Neural cell (in vitro differentiated cells): ENCODE results near the gene KRTAP10-10. TPM values are rescaled to one million over a fixed set of nuclear protein-coding genes. Genes with fewer than 3 reads are reported as not detected.

ENCODE experiments used
- H2AFZ ChIP-seq: fragments of 200-600, 300-800 bp; sonication (generic), shearing (Covaris generic); 2 replicates; pipeline ENCODE4 v1.6.0; 2014; ENCODE audit warnings: low read depth, mild to moderate bottlenecking, antibody characterized with exemption, low read length, moderate library complexity
- H3F3A ChIP-seq: fragments of 200-600 bp; shearing (Covaris generic); 2 replicates; pipeline ENCODE4 v1.6.1; 2016; ENCODE audit warnings: mild to moderate bottlenecking, moderate library complexity, mixed read lengths, antibody characterized with exemption, low read length; ENCODE audit not compliant: insufficient read depth, poor library complexity, severe bottlenecking
- H3K27ac ChIP-seq: fragments of 200-600, 300-800 bp; sonication (generic), shearing (Covaris generic); 2 replicates; pipeline ENCODE4 v1.5.1; 2014; ENCODE audit warnings: mild to moderate bottlenecking, low read length, moderate library complexity
- H3K27me3 ChIP-seq: fragments of 300-800, 200-600 bp; sonication (generic), shearing (Covaris generic); 2 replicates; pipeline ENCODE4 v1.6.0; 2014; ENCODE audit warnings: mild to moderate bottlenecking, low read depth, low read length, moderate library complexity; ENCODE audit not compliant: insufficient read depth
- H3K36me3 ChIP-seq: fragments of 300-800, 200-600 bp; sonication (generic), shearing (Covaris generic); 2 replicates; pipeline ENCODE4 v1.5.1; 2014; ENCODE audit warnings: mild to moderate bottlenecking, antibody characterized with exemption, low read length, moderate library complexity; ENCODE audit not compliant: insufficient read depth
- H3K4me2 ChIP-seq: fragments of 300-800, 200-600 bp; sonication (generic), shearing (Covaris generic); 2 replicates; pipeline ENCODE4 v1.6.0; 2014; ENCODE audit warnings: mild to moderate bottlenecking, low read length
- H3K4me3 ChIP-seq: fragments of 300-800, 200-600 bp; sonication (generic), shearing (Covaris generic); 2 replicates; pipeline ENCODE4 v1.5.1; 2014; ENCODE audit warnings: mild to moderate bottlenecking, low read length, moderate library complexity
- H3K79me2 ChIP-seq: fragments of 200-600 bp; shearing (Covaris generic); replicated peaks from 2 replicates; pipeline ENCODE4 v1.6.0; 2014; ENCODE audit warnings: mild to moderate bottlenecking, low read length, moderate library complexity; ENCODE audit not compliant: insufficient read depth
- H3K9ac ChIP-seq: fragments of 300-800, 200-600 bp; sonication (generic), shearing (Covaris generic); 2 replicates; pipeline ENCODE4 v1.6.1; 2016; ENCODE audit warnings: mild to moderate bottlenecking, low read length, mixed read lengths
- H3K9me2 ChIP-seq: fragments of 200-600 bp; shearing (Covaris generic); 2 replicates; pipeline ENCODE4 v1.6.1; 2016; ENCODE audit warnings: mild to moderate bottlenecking, low read length, mixed read lengths; ENCODE audit not compliant: insufficient read depth
- H3K9me3 ChIP-seq: fragments of 200-600, 300-800 bp; sonication (generic), shearing (Covaris generic); 2 replicates; pipeline ENCODE4 v1.6.1; 2016; ENCODE audit warnings: mild to moderate bottlenecking, mixed run types, low read length, moderate library complexity, mixed read lengths
- H4K20me1 ChIP-seq: fragments of 200-600 bp; shearing (Covaris generic); 2 replicates; pipeline ENCODE4 v1.6.1; 2016; ENCODE audit warnings: mild to moderate bottlenecking, mixed run types; ENCODE audit not compliant: insufficient read depth
- CTCF ChIP-seq: fragments of 450-650 bp; IDR thresholded peaks from 2 replicates; pipeline ENCODE4 v1.5.1; 2014; ENCODE audit warnings: antibody characterized with exemption, mild to moderate bottlenecking, moderate library complexity; ENCODE audit not compliant: poor library complexity, severe bottlenecking
- EP300 ChIP-seq: fragments of 450-650 bp; conservative IDR thresholded peaks from 2 replicates; pipeline ENCODE4 v1.6.1; 2014; ENCODE audit warnings: antibody characterized with exemption, mild to moderate bottlenecking, moderate library complexity; ENCODE audit not compliant: poor library complexity, severe bottlenecking
- EZH2 ChIP-seq: fragments of 200-600, 300-800 bp; shearing (Covaris generic), sonication (generic); IDR thresholded peaks from 2 replicates; pipeline ENCODE4 v1.6.1; 2014; ENCODE audit warnings: antibody characterized with exemption, low read length, borderline replicate concordance, mild to moderate bottlenecking; ENCODE audit not compliant: insufficient read depth, poor library complexity, severe bottlenecking
- MXI1 ChIP-seq: fragments of 450-650 bp; conservative IDR thresholded peaks from 2 replicates; pipeline ENCODE4 v1.6.1; 2014; ENCODE audit warnings: antibody characterized with exemption, mild to moderate bottlenecking; ENCODE audit not compliant: poor library complexity, severe bottlenecking
- POLR2AphosphoS5 ChIP-seq: IDR thresholded peaks from 2 replicates; pipeline ENCODE4 v1.6.1; 2012
- RAD21 ChIP-seq: fragments of 450-650 bp; conservative IDR thresholded peaks from 2 replicates; pipeline ENCODE4 v1.6.1; 2014; ENCODE audit warnings: antibody characterized with exemption, mild to moderate bottlenecking, moderate library complexity
- REST ChIP-seq: IDR thresholded peaks from 2 replicates; pipeline ENCODE4 v1.6.1; 2012; ENCODE audit warnings: borderline replicate concordance
- SMC3 ChIP-seq: fragments of 450-650 bp; conservative IDR thresholded peaks from 2 replicates; pipeline ENCODE4 v1.6.1; 2014; ENCODE audit warnings: antibody characterized with exemption, mild to moderate bottlenecking, moderate library complexity; ENCODE audit not compliant: poor library complexity
- TAF1 ChIP-seq: IDR thresholded peaks from 2 replicates; pipeline ENCODE4 v1.6.1; 2012; ENCODE audit warnings: low read depth
- polyA plus RNA-seq: library from polyadenylated mRNA; depleted of rRNA; stranded (reverse); fragments of >200 nt; gene quantifications from 2 replicates; pipeline ENCODE4 v1.2.3, GENCODE V29; 2014

The KRTAP10-10 gene
- polyA plus RNA-seq, 1 donor from 2014 or later: not detected

DNA sequence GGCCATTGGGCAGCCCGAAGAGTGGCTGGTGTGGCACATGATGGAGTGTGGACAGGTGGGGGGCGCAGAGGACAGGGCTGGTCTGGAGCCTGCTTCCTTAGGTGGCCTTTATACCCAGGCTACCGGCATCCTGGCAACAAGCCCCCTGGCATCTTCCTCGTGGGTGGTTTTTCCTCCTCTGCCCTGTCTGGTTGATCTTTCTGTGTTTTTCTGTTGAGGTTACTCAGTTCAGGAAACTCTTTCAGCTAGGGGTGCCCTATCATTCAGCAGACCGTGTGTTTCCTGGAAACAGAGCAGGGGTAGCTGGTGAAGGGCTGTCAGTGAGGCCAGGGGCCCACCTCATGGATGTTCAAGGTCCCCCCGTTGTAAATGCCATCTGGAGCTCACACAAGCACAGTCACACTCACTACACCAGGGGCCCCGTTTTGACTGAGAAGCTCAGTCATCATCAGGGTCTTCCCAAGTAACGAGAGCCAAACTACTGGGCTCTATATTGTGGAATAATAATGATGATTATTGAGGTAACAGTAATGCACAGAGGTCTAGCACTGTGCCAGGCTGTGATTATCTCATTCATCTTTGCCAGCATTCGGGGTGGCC is 17.5 kb downstream of the KRTAP10-10 start, which contains the start of gene KRTAP12-4 (continued):
- TF ChIP-seq EZH2: no peak

- no peaks in the 10 kb centered on the region for H3K9me3 ChIP-seq
- no peak overlapping the region for H3K9ac ChIP-seq
- H3K27me3 ChIP-seq: no peaks in the 10 kb centered on the region
- H3F3A ChIP-seq: no peaks in the 10 kb centered on the region
- TF ChIP-seq EZH2: no peak
- no peak for TF ChIP-seq EP300
- TF ChIP-seq MXI1: no peak
- no peak for TF ChIP-seq SMC3
- TF ChIP-seq RAD21: no peak
- no peak for TF ChIP-seq CTCF
- TF ChIP-seq TAF1: no peak
- TF ChIP-seq REST: no peak
- no peak for TF ChIP-seq POLR2AphosphoS5
- no peaks in the 10 kb centered on the region for H4K20me1 ChIP-seq
- H2AFZ ChIP-seq: no peak overlapping the region
- H3K9me2 ChIP-seq: no peaks in the 10 kb centered on the region
- H3K4me2 ChIP-seq: no peak overlapping the region
- no peaks in the 10 kb centered on the region for H3K79me2 ChIP-seq
- no peak overlapping the region for H3K27ac ChIP-seq
- no peak overlapping the region for H3K4me3 ChIP-seq
- H3K36me3 ChIP-seq: no peaks in the 10 kb centered on the region
These were observed 19.7 kb downstream of the KRTAP10-10 start for GRCh38 chr21:44656868-44657267.

GRCh38 chr21:44657635-44658540 is 20.7 kb downstream of the KRTAP10-10 start, which contains the start of gene KRTAP12-3:
TSS of gene KRTAP12-3 (plus strand) at chr21:44657932. CDS start at chr21:44657980, 48 bp downstream.
- H3K9me3 ChIP-seq: no peaks in the 10 kb centered on the region
- no peaks in the 10 kb centered on the region for H3K36me3 ChIP-seq
- no peaks in the 10 kb centered on the region for H4K20me1 ChIP-seq
- H3K4me3 ChIP-seq: no peak within 1 kb of the TSS
- no peaks in the 10 kb centered on the region for H3K9me2 ChIP-seq
- no peaks in the 10 kb centered on the region for H3F3A ChIP-seq
- no peaks in the 10 kb centered on the region for H3K79me2 ChIP-seq
- H3K4me2 ChIP-seq: no peak within 1 kb of the TSS
- H2AFZ ChIP-seq: no peak within 1 kb of the TSS
- TF ChIP-seq MXI1 (no peak), SMC3 (no peak), POLR2AphosphoS5 (no peak), RAD21 (no peak), REST (no peak), EP300 (no peak), EZH2 (no peak), TAF1 (no peak), CTCF (no peak)
- H3K27me3 ChIP-seq: no peaks in the 10 kb centered on the region
- no peak within 1 kb of the TSS for H3K27ac ChIP-seq
- H3K9ac ChIP-seq: no peak within 1 kb of the TSS
